ENCODE measurements around the gene IRF2BP2. TPM values are rescaled to one million over a fixed set of nuclear protein-coding genes. Genes with fewer than 3 reads are reported as not detected.

Gene IRF2BP2
- total RNA-seq: 75.4 and 143 TPM in 2 replicates

DNA sequence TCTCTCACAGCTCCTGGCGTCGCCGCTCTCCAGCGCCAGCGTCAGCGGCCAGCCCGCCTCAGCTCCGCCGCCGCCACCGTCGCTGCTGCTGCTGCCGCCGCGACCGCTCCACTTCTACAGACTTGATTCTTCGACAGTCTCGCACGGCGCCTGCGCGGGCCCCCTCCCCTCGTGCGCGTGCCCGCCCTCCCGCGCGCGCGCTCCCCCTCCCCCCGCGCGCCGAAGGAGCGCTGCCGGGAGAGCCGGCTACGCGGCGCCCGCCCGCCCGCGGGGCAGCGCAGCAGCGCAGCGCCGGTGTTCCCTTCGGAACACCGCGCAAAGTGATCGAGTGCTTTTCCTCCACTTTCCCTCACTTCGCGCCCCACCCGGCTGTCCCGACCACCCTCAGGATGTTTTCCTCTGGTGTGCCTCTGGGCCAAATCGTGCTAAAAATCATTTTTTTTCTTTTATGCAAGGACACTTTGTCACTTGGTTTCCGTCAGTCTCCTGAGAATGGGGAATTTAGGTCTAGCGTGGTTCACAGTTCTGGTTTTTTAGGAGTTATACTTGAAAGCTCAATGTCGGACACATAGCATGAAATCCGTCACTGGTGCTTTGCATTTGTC, at the start of gene IRF2BP2:
Gene IRF2BP2 (minus strand): TSS at position 118 of the 605 bp plus-strand sequence. CDS start 684 bp downstream, outside the sequence.

Other genes with a start within 250 kb of the IRF2BP2 start
- gene COA6, start 236.7 kb downstream of the IRF2BP2 start, total RNA-seq: 21.0 and 33.4 TPM in 2 replicates
- 25.5 and 29.5 TPM in 2 replicates for gene TARBP1, start 131.0 kb downstream of the IRF2BP2 start, total RNA-seq